ENCODE measurements around the gene BNIP5.

DNA sequence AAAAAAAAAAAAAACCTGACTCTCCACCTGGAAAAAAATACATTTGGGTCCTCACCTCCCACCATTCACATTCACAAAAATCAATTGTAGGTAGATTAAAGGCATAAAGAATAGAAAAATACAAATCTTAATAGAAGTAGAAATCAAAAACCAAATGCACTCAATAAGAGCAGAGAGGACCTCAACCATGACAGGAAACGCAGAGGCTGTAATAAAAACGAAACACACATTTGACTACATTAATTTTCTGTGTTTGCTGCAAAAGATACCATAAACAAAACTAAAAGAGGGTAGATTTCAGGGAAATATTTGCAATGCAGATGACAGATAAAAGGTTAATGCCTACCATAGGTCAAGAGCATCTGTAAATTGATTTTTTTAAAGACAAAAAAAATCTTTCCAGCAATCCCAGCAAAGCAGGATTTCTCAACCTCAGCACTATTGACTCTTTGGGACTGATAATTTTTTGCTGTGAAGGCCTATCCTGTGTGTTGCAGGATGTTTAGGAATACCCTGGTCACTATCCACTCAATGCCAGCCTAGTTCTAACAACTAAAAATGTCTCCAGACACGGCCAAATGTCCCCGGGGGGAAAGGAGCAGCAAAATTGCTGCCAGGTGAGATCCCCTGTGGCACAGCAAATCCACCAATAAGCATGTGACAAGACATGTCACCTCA, 41.7 kb upstream of the BNIP5 start:
- TF ChIP-seq, protein P1, sequence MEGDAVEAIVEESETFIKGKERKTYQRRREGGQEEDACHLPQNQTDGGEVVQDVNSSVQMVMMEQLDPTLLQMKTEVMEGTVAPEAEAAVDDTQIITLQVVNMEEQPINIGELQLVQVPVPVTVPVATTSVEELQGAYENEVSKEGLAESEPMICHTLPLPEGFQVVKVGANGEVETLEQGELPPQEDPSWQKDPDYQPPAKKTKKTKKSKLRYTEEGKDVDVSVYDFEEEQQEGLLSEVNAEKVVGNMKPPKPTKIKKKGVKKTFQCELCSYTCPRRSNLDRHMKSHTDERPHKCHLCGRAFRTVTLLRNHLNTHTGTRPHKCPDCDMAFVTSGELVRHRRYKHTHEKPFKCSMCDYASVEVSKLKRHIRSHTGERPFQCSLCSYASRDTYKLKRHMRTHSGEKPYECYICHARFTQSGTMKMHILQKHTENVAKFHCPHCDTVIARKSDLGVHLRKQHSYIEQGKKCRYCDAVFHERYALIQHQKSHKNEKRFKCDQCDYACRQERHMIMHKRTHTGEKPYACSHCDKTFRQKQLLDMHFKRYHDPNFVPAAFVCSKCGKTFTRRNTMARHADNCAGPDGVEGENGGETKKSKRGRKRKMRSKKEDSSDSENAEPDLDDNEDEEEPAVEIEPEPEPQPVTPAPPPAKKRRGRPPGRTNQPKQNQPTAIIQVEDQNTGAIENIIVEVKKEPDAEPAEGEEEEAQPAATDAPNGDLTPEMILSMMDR (IDR thresholded peaks at IDR 0.05; ENCODE audit: low read depth, low read length, missing input control) = no peak
- TF ChIP-seq RAD21 (IDR thresholded peaks at IDR 0.05) (no peak), SP1 (IDR thresholded peaks at IDR 0.05) (no peak), TAF1 (conservative IDR thresholded peaks at IDR 0.05) (no peak), JUND (IDR thresholded peaks at IDR 0.05) (no peak), HNF4G (IDR thresholded peaks at IDR 0.05) (no peak)
- TF ChIP-seq, protein P2, sequence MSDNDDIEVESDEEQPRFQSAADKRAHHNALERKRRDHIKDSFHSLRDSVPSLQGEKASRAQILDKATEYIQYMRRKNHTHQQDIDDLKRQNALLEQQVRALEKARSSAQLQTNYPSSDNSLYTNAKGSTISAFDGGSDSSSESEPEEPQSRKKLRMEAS (IDR thresholded peaks at IDR 0.05) = no peak
- TF ChIP-seq, protein P3, sequence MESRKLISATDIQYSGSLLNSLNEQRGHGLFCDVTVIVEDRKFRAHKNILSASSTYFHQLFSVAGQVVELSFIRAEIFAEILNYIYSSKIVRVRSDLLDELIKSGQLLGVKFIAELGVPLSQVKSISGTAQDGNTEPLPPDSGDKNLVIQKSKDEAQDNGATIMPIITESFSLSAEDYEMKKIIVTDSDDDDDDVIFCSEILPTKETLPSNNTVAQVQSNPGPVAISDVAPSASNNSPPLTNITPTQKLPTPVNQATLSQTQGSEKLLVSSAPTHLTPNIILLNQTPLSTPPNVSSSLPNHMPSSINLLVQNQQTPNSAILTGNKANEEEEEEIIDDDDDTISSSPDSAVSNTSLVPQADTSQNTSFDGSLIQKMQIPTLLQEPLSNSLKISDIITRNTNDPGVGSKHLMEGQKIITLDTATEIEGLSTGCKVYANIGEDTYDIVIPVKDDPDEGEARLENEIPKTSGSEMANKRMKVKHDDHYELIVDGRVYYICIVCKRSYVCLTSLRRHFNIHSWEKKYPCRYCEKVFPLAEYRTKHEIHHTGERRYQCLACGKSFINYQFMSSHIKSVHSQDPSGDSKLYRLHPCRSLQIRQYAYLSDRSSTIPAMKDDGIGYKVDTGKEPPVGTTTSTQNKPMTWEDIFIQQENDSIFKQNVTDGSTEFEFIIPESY (IDR thresholded peaks at IDR 0.05) = no peak
- TF ChIP-seq, protein P4, sequence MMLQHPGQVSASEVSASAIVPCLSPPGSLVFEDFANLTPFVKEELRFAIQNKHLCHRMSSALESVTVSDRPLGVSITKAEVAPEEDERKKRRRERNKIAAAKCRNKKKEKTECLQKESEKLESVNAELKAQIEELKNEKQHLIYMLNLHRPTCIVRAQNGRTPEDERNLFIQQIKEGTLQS (IDR thresholded peaks at IDR 0.05) = no peak

All from liver (tissue), 3 donors.